Hematopoietic multipotent progenitor cell treated with erythropoietin and hydrocortisone succinate and interleukin-3 and kit ligand, for 15 days (in vitro differentiated cells): Measurements from ENCODE around the gene UBE2D2.
"Not testable (repeated sequence)": the region's sequence is repeated elsewhere in the genome, so short reads cannot be mapped to it uniquely, and the experiment has no call there.

ENCODE experiments used
- DNase-seq: peaks from one replicate; pipeline ENCODE4 v3.0.0-alpha.2; 2015; ENCODE audit warnings: low spot score

The UBE2D2 gene

DNA sequence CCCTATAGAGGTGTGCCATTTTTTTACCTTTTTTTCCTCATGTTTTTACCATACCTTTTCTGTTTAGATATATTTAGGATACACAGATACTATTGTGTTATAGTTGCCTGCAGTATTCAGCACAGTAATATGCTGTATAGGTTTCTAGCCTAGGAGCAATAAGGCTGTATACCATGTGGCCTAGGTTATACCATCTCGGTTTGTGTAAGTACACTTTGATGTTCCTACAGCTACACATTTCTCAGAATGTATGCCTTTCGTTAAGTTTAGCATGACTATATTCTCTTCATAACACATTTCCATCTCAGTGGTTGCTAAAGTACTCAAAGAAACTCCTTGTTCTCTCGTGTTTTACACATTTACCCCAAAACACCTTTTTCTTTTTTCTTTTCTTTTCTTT is 23.0 kb downstream of the UBE2D2 start:
- DNase-seq = no peak

DNA sequence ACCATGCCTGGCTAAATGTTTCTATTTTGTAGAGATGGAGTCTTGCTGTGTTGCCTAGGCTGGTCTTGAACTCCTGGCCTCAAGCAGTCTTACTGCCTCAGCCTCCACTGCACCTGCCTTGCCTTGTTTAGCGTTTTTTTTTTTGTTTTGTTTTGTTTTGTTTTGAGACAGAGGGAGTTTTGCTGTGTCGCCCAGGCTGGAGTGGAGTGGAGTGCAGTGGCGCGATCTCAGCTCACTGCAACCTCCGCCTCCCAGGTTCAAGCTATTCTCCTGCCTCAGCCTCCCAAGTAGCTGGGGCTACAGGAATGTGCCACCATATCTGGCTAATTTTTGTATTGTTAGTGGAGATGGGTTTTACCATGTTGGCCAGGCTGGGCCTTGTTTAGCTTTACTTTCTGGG is 27.0 kb downstream of the UBE2D2 start:
- DNase-seq = not testable (repeated sequence)

DNA sequence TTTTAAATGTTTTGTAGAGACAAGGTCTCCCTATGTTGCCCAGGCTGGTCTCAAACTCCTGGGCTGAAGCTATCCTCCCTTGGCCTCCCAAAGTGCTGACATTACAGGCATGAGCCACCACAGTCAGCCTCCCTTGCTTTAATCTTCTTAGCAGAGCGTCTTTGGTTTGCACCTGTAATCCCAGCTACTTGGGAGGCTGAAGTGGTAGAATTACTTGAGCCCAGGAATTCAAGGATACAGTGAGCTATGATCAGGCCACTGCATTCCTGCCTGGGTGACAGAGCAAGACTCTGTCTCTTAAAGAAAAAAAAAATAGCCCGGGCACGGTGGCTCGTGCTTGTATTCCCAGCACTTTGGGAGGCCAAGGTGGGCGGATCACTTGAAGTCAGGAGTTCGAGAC is 27.8 kb downstream of the UBE2D2 start:
- no peak for DNase-seq

DNA sequence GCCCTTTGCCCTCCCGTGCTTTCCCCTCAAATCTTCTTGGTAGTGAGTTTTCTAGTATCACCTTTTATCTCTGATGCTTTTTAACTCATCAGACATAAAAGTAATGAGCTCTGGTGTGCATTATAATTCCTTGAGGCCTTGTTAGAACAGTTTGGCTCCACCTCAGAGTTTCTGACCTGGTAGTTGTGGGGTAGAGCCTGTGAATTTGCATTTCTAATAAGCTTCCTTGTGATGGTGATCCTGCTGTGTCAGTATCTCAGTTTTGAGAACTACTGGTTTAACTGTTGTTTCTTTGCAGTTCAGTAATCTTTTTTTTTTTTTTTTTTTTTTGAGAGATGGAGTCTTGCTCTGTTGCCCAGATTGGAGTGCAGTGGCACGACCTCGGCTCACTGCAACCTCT is 31.1 kb downstream of the UBE2D2 start:
- no peak for DNase-seq

DNA sequence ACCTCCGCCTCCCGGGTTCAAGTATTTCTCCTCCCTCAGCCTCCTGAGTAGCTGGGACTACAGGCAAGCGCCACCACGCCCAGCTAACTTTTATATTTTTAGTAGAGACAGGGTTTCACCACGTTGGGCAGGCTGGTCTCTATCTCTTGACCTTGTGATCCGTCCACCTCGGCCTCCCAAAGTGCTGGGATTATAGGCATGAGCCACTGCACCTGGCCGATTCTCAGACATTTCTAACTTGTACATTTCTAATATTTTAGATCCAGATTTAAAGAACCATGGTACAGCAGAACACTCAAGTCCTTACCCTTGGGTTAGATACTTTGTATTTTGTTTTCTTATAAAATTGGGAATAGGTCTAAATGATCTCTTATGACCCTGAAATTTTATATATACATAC is 31.9 kb downstream of the UBE2D2 start:
- DNase-seq = not testable (repeated sequence)

- DNase-seq = no peak
Measured at GRCh38 chr5:139593716-139594319, 32.7 kb downstream of the UBE2D2 start.

DNA sequence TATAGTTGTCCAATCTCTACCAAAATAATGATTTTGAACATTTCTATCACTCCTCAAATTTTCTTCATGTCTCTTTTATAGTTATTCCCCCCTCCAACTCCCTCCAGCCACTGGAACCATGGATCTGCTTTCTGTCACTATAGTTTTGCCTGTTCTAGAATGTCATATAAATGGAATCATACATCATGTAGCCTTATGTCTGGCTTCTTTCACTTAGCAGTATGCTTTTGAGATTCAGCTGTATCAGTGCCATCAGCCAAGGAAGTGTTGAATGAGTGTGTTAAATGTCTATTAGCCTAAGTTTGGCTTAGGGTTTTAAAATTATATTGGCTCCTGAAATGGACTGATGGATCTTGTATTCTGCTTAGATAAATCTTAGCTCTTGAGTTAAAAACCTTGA is 36.0 kb downstream of the UBE2D2 start:
- no peak for DNase-seq

DNA sequence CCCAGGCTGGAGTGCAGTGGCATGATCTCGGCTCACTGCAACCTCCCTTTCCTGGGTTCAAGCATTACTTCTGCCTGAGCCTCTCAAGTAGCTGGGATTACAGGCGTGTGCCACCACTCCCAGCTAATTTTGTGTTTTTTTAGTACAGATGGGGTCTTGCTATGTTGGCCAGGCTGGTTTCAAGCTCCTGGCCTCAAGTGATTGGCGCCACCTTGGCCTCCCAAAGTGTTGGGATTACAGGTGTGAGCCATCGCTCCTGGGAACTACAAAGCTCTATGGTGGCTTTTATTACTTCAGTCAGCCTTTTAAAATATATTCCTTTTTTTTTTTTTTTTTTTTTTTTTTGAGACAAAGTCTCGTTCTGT is 37.4 kb downstream of the UBE2D2 start:
- DNase-seq = not testable (repeated sequence)

DNA sequence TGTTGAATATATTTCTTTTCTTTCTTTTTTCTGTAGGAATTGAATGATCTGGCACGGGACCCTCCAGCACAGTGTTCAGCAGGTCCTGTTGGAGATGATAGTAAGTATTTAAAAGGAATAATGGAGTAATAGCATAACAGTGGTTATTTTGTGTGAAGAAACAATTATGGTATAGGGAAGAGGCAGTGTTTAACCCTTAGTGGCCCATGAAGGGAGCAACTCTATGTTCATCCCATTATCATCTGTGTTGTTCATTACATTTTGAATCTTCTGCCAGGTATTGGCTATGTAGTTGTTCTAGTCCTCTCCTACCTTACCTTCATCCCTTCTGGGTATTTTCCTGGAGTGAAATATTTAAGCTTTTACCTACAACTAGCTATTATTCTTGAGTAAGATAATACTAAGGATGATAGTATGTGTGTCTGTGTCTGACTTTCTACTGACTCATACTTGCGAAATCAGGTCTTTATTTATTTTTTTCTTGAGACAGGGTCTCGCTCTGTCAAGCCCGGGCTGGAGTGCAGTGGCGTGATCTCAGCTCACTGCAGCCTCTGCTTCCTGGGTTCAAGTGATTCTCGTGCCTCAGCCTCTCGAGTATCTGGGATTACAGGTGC is 39.3 kb downstream of the UBE2D2 start:
- DNase-seq = no peak

GRCh38 chr5:139601429-139601828 is 40.3 kb downstream of the UBE2D2 start:
- no peak for DNase-seq

- not testable (repeated sequence) for DNase-seq
Measured at GRCh38 chr5:139601948-139602347, 40.8 kb downstream of the UBE2D2 start.

- DNase-seq = no peak
Measured at GRCh38 chr5:139605887-139606286, 44.7 kb downstream of the UBE2D2 start.

GRCh38 chr5:139611703-139612584 is 50.8 kb downstream of the UBE2D2 start:
- DNase-seq = no peak

- no peak for DNase-seq
Measured at GRCh38 chr5:139619861-139620260, 58.7 kb downstream of the UBE2D2 start.

GRCh38 chr5:139625398-139625797 is 64.3 kb downstream of the UBE2D2 start:
- not testable (repeated sequence) for DNase-seq

DNA sequence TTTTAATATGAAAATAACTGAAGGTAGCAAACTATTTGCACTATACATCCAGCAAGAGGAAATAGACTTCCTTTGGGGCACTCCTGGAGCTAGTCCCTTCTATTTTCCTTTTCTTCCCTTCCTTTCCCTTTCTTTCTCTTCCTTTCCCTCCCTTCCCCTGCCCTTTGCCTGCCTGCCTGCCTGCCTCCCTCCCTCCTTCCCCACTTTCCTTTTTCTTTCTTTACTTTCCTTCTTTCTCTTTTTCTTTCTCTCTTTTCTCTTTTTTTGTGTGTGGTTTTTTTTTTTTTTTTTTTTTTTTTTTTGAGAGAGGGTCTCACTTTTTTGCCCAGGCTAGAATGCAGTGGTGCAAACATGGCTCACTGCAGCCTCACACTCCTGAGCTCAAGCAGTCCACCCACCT is 69.7 kb downstream of the UBE2D2 start:
- no peak for DNase-seq

- no peak for DNase-seq
Measured at GRCh38 chr5:139631520-139632165, 70.5 kb downstream of the UBE2D2 start.

DNA sequence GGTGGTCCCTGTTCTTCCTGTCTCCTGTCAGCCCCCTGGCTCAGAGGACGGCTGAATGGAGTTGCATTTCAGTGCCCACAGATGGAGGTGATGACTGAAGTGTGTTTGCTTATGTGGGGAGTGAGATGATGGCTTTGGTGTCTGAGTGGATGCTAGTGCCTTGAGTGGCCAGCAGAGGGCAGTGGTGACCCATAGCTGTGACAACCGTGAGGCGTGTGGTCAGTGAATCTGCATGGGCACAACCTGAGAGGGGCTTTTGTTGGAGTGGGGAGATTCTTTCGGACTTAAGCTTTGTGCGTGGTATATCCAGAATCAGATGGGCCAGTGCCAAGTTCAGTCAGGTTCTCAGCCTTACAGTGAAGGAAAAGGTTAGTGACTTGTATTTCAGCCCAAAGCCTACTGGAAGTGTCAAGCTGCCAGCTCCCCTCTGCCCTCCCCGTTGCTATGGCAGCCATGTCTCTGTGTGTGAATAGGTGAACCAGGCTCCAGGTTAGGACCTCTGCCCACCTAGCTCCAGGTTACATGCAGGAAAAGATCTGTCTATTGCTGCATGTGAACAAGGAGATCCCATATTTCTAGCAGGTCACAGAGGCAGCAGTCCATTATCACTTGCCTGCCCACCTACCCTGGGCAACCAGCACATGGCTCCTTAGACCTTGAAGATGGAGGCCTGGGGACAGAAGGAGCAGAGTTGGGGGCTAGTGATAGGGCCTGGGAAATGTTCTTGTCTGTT is 72.3 kb downstream of the UBE2D2 start:
- DNase-seq = peak; percentile 79

DNA sequence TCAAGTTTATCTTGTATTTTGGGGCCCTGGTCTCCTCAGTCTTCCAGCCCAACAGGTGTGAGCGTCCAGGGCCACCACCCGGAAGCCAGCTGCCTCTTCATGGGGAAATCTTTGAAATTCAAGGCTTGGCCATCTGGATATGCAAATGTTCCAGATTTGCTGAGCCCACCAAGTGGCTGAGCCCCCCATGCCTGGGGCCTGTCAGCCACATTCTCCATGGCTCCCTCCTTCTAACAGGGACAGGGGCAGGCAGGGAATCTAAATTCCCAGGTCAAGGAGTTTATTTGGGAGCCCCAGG is 72.8 kb downstream of the UBE2D2 start:
- DNase-seq = no peak

- no peak for DNase-seq
Measured at GRCh38 chr5:139634541-139634940, 73.4 kb downstream of the UBE2D2 start.

DNA sequence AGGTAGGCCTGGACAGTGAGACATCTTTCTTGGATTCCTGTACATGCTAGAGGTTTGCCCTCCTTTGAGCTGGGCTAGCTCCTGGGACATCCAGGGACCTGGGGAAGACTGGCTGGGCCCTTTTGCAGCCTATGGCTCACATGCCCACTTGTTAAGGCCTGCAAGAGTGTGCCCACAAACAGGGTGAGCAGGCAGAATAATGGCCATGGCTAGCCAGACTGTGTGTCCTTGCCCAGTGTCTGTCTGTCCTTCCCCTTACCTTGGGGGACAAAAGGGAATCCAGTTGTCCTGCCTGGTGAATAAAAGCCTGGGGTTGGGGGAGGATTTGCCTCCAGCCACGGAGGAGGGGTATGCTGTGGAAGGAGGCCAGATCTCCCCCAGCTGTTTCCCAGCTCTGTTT is 74.1 kb downstream of the UBE2D2 start:
- DNase-seq = no peak

GRCh38 chr5:139635606-139636206 is 74.6 kb downstream of the UBE2D2 start:
- DNase-seq = peak; percentile 64
